ENCODE results near the gene CDKN1C.
A peak's percentile ranks its signal among the peaks of the same experiment; 100 is the strongest.

CDKN1C gene

GRCh38 chr11:2903672-2904011 is 18.1 kb upstream of the CDKN1C start:
- Mint-ChIP-seq H3K9me3 (peaks cover 11% of the 10 kb centered on the region), H3K27me3 (peaks cover 41% of the 10 kb centered on the region), H3K4me3 (peak overlapping the region; percentile 38), H3K36me3 (peaks cover 24% of the 10 kb centered on the region), H3K27ac (no peak overlapping the region), H3K4me1 (peaks cover 36% of the 10 kb centered on the region)
- ATAC-seq = no peak

GRCh38 chr11:2902784-2903671 is 17.5 kb upstream of the CDKN1C start:
- Mint-ChIP-seq H3K9me3 (peaks cover 11% of the 10 kb centered on the region), H3K27ac (no peak overlapping the region)
- no peak for ATAC-seq

DNA sequence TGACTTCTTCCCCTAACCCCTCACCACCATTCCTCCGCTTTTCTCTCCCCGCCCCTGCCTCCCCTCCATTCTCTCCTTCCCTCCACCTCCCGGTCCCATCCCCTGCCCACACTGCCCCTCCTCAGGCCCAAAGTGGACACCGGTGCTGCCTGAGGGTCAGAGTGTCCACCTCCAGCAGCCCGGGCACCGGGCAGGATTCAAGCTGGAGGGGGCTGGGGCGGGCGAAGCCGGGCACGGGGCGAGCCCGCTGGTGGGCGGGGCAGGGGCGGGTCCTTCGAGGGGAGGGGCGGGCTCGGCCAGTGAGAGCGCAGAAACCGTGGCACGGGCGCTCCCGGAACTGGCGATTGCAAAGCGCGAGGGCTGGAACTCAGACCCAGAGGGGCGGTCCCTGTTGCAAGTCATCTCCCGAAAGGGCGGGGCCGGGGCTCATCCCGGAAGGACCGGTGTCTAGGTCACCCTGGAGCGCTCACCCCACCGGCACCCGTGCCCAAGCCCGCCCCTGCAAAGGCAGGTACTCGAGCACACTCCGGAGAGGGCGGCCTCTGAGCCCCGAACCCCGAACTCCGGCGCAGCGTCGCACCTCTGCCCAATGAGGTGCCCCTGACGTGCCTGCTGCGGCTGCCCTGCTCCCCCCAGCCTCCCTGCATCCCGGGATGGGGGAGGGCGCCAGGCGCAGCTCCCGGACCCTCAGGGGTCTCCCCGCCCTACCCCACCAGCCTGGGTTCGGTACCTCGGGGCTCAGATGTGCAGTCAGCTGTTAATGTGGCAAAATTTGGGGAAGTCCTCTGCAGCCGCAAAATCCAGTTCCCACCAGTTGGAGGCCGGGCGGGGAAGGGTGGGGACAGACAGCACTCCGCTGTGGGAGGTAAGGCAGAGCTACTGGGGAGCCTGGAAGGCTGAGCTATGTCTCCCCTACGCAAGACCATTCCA is 16.5 kb upstream of the CDKN1C start:
- Mint-ChIP-seq H3K36me3 (peaks cover 24% of the 10 kb centered on the region), H3K4me3 (peak overlapping the region; percentile 69), H3K9me3 (peaks cover 11% of the 10 kb centered on the region), H3K4me1 (peaks cover 40% of the 10 kb centered on the region), H3K27ac (no peak overlapping the region), H3K27me3 (peaks cover 29% of the 10 kb centered on the region)
- peak; percentile 91 for ATAC-seq

More at GRCh38 chr11:2902784-2903671, 17.5 kb upstream of the CDKN1C start:
- H3K4me1 Mint-ChIP-seq = peaks cover 40% of the 10 kb centered on the region
- H3K36me3 Mint-ChIP-seq = peaks cover 24% of the 10 kb centered on the region
- H3K4me3 Mint-ChIP-seq = peak overlapping the region; percentile 53
- peaks cover 36% of the 10 kb centered on the region for H3K27me3 Mint-ChIP-seq

GRCh38 chr11:2901196-2901796 is 15.7 kb upstream of the CDKN1C start:
- no peak for ATAC-seq
- Mint-ChIP-seq H3K4me1 (peaks cover 40% of the 10 kb centered on the region), H3K27me3 (peaks cover 21% of the 10 kb centered on the region), H3K36me3 (peaks cover 16% of the 10 kb centered on the region), H3K27ac (no peak overlapping the region), H3K4me3 (peak overlapping the region; percentile 69), H3K9me3 (peaks cover 9% of the 10 kb centered on the region)

GRCh38 chr11:2899080-2899783 is 13.7 kb upstream of the CDKN1C start:
- Mint-ChIP-seq H3K27me3 (no peaks in the 10 kb centered on the region), H3K4me3 (no peak overlapping the region), H3K27ac (peak overlapping the region; percentile 53), H3K9me3 (no peaks in the 10 kb centered on the region), H3K4me1 (peaks cover 34% of the 10 kb centered on the region), H3K36me3 (no peaks in the 10 kb centered on the region)
- ATAC-seq = no peak

DNA sequence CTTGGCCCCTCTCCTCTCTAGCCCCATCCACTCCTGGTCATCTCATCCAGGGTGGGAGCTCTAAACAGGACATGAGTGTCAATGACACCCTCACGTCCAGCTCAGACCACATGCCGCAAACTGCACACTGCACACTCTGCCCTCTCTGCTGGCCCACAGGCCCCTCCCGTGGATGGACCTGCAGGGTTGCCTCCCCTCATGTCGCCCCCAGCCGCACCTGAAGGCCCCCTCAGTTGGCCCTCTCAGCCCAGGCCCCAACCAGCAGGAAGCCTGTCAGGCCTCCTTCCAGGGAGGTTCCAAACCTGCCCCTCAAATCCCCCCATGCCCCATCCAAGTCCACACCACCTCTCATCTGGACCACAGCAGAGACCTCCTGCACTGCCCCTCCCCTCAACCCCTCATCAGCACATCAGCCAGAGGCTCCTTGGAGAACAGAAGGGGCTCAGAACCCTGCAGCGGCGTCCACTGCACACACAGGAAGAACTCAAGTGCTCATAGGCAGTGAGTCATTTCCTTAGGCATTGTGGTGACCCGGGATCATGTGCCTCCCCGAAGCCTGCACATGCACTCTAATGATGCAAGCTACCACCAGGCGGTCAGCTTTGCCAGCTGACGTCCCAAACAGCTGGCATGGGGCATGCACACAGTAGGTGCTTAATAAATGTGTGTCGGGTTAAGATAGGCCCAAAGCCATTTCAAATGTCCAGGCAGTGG is 12.9 kb upstream of the CDKN1C start:
- Mint-ChIP-seq H3K27me3 (no peaks in the 10 kb centered on the region), H3K36me3 (no peaks in the 10 kb centered on the region), H3K4me3 (no peak overlapping the region), H3K27ac (peak overlapping the region; percentile 53), H3K9me3 (no peaks in the 10 kb centered on the region), H3K4me1 (peaks cover 30% of the 10 kb centered on the region)
- ATAC-seq = peak; percentile 25

GRCh38 chr11:2897048-2897447 is 11.5 kb upstream of the CDKN1C start:
- Mint-ChIP-seq H3K9me3 (no peaks in the 10 kb centered on the region), H3K27me3 (no peaks in the 10 kb centered on the region), H3K4me3 (no peak overlapping the region), H3K4me1 (peaks cover 36% of the 10 kb centered on the region), H3K36me3 (no peaks in the 10 kb centered on the region), H3K27ac (no peak overlapping the region)
- no peak for ATAC-seq

GRCh38 chr11:2896047-2896446 is 10.5 kb upstream of the CDKN1C start:
- H3K36me3 Mint-ChIP-seq = no peaks in the 10 kb centered on the region
- H3K4me1 Mint-ChIP-seq = peaks cover 37% of the 10 kb centered on the region
- H3K9me3 Mint-ChIP-seq = no peaks in the 10 kb centered on the region
- H3K27me3 Mint-ChIP-seq = no peaks in the 10 kb centered on the region
- no peak overlapping the region for H3K27ac Mint-ChIP-seq
- H3K4me3 Mint-ChIP-seq = no peak overlapping the region
- no peak for ATAC-seq

DNA sequence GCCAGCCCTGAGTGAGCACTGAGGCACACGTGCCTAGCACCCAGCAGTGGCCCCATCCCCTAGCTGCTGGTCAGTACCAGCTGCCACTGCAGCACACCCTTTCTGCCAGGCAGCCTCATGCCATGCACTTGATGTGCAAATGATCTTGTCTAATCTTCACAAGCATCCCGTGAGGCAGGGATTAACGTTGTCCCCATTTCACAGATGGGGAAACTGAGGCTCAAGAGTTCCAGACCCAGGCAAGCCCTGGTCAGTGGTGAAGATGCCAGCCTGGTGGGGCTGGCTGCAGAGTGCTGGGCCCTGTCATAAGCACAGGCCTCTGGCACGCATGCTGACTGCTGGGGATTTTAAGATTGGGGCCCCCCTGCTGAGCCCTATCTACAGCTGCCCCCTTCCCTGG is 8.4 kb upstream of the CDKN1C start:
- no peak overlapping the region for H3K4me3 Mint-ChIP-seq
- peaks cover 22% of the 10 kb centered on the region for H3K4me1 Mint-ChIP-seq
- H3K9me3 Mint-ChIP-seq = no peaks in the 10 kb centered on the region
- no peaks in the 10 kb centered on the region for H3K27me3 Mint-ChIP-seq
- no peaks in the 10 kb centered on the region for H3K36me3 Mint-ChIP-seq
- ATAC-seq = no peak
- H3K27ac Mint-ChIP-seq = no peak overlapping the region

DNA sequence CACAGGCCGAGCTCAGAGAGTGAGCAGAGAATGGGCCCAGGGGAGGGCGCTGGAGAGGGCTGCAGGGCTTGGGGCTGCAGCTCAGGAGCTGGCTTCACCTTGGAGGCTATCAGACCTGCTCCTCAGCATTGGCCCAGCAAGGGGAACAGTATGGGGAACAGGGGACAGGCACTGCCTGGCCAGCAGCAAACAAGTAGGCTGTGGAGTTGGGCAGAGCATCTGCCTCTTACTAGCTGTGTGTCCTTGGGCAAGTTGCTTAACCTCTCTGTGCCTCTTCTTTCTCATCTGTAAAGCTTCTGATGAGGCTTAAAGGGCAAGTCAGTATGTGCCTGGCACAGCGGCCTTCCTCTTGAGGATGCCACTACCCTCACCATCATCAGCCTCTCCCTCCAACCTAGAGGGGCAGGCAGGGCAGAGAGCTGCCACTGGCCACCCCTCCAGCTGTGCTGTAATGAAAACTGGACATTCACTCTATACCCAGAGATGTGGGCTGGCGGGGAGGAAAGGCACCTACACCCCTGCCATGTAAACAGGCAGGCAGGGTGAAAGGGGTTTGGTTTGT is 7.5 kb upstream of the CDKN1C start:
- Mint-ChIP-seq H3K9me3 (no peaks in the 10 kb centered on the region), H3K4me3 (peak overlapping the region; percentile 76), H3K4me1 (peaks cover 21% of the 10 kb centered on the region), H3K27me3 (no peaks in the 10 kb centered on the region), H3K36me3 (no peaks in the 10 kb centered on the region), H3K27ac (peak overlapping the region; percentile 73)
- ATAC-seq = no peak

DNA sequence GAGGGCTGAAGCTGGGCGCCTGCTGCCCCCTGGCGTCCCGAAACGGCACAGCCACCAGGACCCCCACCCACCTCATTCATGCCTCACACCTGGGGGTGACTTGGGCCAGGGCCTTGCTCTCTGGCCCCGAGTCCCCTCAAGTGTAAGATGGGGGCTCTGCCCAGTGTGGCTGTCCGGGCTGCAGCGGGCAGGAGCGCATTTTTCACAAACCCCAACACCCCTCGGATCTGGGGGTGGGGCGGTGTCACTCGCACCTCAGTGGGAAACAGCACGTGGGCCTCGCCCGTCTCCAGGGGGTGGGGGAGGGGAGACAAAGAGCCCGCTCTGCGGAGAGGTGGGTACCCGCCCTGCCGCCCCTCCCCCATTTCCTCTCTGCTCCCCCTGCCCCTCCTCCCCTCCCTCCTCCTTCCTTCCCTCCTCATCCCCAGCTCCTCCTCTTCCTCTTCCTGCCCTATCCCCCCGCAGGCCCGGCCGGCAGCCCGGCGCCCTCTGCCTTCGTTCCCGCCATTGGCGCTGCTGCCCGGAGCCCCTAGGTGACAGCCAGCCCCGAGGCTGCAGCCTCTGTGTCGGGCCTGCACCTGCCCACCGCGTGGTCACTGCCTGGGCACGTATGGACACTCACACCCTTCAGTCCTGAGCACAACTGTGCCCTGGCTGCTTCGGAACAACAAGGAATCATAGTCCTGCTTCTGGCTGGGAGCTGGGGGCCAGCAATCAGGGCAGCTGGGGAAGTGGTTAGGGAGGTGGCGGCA is 6.8 kb upstream of the CDKN1C start:
- H3K9me3 Mint-ChIP-seq = no peaks in the 10 kb centered on the region
- ATAC-seq = peak; percentile 50
- H3K27ac Mint-ChIP-seq = peak overlapping the region; percentile 73
- H3K36me3 Mint-ChIP-seq = no peaks in the 10 kb centered on the region
- H3K4me3 Mint-ChIP-seq = peak overlapping the region; percentile 76
- no peaks in the 10 kb centered on the region for H3K27me3 Mint-ChIP-seq
- peaks cover 25% of the 10 kb centered on the region for H3K4me1 Mint-ChIP-seq

- peak overlapping the region; percentile 76 for H3K4me3 Mint-ChIP-seq
- no peaks in the 10 kb centered on the region for H3K36me3 Mint-ChIP-seq
- H3K4me1 Mint-ChIP-seq = peaks cover 28% of the 10 kb centered on the region
- H3K27ac Mint-ChIP-seq = peak overlapping the region; percentile 73
- ATAC-seq = no peak
- no peaks in the 10 kb centered on the region for H3K9me3 Mint-ChIP-seq
- no peaks in the 10 kb centered on the region for H3K27me3 Mint-ChIP-seq
Observed at GRCh38 chr11:2891326-2892214, 6.0 kb upstream of the CDKN1C start.
